Colonic mucosa (tissue), 4 donors: Measurements from ENCODE around the gene POLR3B. TPM values are rescaled to one million over a fixed set of nuclear protein-coding genes. Genes with fewer than 3 reads are reported as not detected.
"Not testable (repeated sequence)": the region's sequence is repeated elsewhere in the genome, so short reads cannot be mapped to it uniquely, and the experiment has no call there.

Experiments used
- DNase-seq: peaks from one replicate; pipeline ENCODE4 v3.0.0-alpha.2; 2020
- H3K27ac ChIP-seq: fragments of 200-600 bp; one replicate; pipeline ENCODE4 v1.8.0; 2021
- H3K27me3 ChIP-seq: fragments of 200-600 bp; one replicate; pipeline ENCODE4 v1.8.0; 2021
- H3K36me3 ChIP-seq: fragments of 200-600 bp; one replicate; pipeline ENCODE4 v1.8.0; 2021
- H3K4me1 ChIP-seq: fragments of 200-600 bp; one replicate; pipeline ENCODE4 v1.8.0; 2021; ENCODE audit warnings: mild to moderate bottlenecking
- H3K4me3 ChIP-seq: fragments of 200-600 bp; one replicate; pipeline ENCODE4 v1.8.0; 2021
- H3K9ac ChIP-seq, 2 donors: one replicate each; pipeline ENCODE4 v1.7.0; 2013; ENCODE audit warnings: control low read depth in 2 of 2, low read depth in 2 of 2, low read length in 2 of 2
- H3K9me3 ChIP-seq: fragments of 200-600 bp; one replicate; pipeline ENCODE4 v1.8.0; 2021
- intact Hi-C: fragments of 100-400 bp; cut with DNase I; formaldehyde crosslinking; loops from one replicate; pipeline ENCODE4 v1.14.1; 2022
- total RNA-seq, 2 donors: library from RNA; stranded (reverse); fragmentation: NEBNext Ultra II Directional in 1 of 2; extraction: Animal tissue kit (Norgen Biotek cat#: 25700) in 1 of 2; gene quantifications; one replicate each; pipeline ENCODE4 v1.2.1, GENCODE V29; 2021
- TF ChIP-seq, protein P1 (sequence below): fragments of 200-600 bp; IDR thresholded peaks from one replicate; pipeline ENCODE4 v1.8.0; 2022; ENCODE audit warnings: antibody characterized with exemption, mild to moderate bottlenecking
- donor health status: healthy.
- donor health status: DM: no; HTN: no; CAD: no.
- donor health status: DM: no; HTN: no; CAD: no.

Gene POLR3B
- total RNA-seq, 2 donors from 2014 or later, result 5.7 to 10.4 TPM

DNA sequence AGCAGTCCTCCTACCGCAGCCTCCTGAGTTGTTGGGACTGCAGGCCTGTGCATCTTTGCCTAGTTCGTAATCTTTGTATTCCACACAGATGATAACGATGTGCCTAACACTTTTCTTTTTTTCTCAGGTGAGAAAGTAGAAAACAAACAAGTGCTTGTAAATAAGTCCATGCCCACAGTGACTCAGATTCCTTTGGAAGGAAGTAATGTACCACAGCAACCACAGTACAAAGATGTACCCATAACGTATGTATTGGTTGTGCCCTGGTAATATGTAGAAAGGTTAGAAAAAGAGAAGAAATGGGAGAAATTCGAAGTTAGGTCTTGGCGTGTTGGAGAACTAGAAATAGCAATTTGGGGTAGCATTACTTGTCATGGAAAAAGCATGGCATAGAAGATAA, 101.6 kb downstream of the POLR3B start:
- TF ChIP-seq, protein P1, sequence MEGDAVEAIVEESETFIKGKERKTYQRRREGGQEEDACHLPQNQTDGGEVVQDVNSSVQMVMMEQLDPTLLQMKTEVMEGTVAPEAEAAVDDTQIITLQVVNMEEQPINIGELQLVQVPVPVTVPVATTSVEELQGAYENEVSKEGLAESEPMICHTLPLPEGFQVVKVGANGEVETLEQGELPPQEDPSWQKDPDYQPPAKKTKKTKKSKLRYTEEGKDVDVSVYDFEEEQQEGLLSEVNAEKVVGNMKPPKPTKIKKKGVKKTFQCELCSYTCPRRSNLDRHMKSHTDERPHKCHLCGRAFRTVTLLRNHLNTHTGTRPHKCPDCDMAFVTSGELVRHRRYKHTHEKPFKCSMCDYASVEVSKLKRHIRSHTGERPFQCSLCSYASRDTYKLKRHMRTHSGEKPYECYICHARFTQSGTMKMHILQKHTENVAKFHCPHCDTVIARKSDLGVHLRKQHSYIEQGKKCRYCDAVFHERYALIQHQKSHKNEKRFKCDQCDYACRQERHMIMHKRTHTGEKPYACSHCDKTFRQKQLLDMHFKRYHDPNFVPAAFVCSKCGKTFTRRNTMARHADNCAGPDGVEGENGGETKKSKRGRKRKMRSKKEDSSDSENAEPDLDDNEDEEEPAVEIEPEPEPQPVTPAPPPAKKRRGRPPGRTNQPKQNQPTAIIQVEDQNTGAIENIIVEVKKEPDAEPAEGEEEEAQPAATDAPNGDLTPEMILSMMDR, result no peak
- no peak overlapping the region for H3K27ac ChIP-seq
- DNase-seq, result no peak
- no peaks in the 10 kb centered on the region for H3K36me3 ChIP-seq
- no peaks in the 10 kb centered on the region for H3K9me3 ChIP-seq
- intact Hi-C loops, result no loop called here
- no peak overlapping the region for H3K9ac ChIP-seq
- H3K4me3 ChIP-seq, result no peak overlapping the region
- H3K27me3 ChIP-seq, result no peaks in the 10 kb centered on the region
- no peaks in the 10 kb centered on the region for H3K4me1 ChIP-seq

DNA sequence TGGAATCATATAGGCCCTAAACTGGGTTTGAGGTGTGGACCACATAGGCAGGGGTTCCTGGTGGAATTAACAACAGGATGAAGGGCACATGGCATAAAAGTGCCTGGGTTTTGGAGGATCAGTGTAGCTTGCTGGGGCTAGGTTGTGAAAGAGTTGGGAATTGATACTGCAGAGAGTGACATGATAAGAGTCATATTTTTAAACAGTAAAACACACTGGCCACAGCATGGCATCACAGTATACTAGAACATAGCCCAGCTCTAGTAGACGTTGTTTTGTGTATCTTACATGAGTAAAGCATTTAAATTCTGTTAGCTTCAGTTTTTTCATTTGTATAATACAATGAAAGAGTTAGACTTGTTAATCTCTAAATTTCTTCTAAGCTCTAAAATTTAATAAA, 102.0 kb downstream of the POLR3B start:
- Histone ChIP-seq H3K27me3 (no peaks in the 10 kb centered on the region), H3K36me3 (no peaks in the 10 kb centered on the region), H3K9ac (no peak overlapping the region), H3K9me3 (no peaks in the 10 kb centered on the region), H3K27ac (no peak overlapping the region), H3K4me1 (no peaks in the 10 kb centered on the region), H3K4me3 (no peak overlapping the region)
- TF ChIP-seq, protein P1, result no peak
- intact Hi-C loops, result no loop called here
- no peak for DNase-seq

DNA sequence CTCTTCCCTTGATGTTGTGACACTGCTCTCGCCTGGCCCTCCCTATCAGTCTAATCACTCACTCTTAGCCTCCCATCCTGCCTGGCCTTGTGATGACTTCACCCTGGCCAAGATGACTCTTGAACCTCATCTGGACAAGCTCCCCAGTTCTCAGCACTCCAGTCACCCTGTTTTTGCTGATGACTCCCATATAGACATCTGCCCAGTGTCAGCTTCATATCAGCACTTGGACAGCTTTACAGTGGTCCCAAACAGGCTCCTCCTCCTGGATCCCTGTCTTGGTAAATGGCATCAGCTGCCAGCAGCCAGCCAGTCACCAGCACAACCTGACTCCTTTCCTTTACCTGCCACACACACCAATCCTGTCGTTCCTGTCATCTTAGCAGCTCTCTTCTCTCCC, 104.2 kb downstream of the POLR3B start:
- intact Hi-C loops, result no loop called here
- H3K9ac ChIP-seq, result no peak overlapping the region
- no peaks in the 10 kb centered on the region for H3K9me3 ChIP-seq
- no peak overlapping the region for H3K27ac ChIP-seq
- H3K27me3 ChIP-seq, result no peaks in the 10 kb centered on the region
- no peak overlapping the region for H3K4me3 ChIP-seq
- no peaks in the 10 kb centered on the region for H3K36me3 ChIP-seq
- TF ChIP-seq, protein P1, result no peak
- DNase-seq, result no peak
- H3K4me1 ChIP-seq, result no peaks in the 10 kb centered on the region

DNA sequence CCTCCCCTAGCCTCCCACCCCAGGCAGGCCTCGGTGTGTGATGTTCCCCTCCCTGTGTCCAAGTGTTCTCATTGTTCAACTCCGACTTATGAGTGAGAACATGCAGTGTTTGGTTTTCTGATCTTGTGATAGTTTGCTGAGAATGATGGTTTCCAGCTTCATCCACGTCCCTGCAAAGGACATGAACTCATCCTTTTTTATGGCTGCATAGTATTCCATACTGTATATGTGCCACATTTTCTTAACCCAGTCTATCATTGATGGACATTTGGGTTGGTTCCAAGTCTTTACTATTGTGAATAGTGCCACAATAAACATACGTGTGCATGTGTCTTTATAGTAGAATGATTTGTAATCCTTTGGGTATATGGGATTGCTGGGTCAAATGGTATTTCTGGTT, 108.1 kb downstream of the POLR3B start:
- H3K27ac ChIP-seq, intact Hi-C loops, DNase-seq, H3K9ac ChIP-seq, H3K27me3 ChIP-seq, H3K9me3 ChIP-seq, H3K36me3 ChIP-seq, H3K4me1 ChIP-seq, H3K4me3 ChIP-seq: not testable (repeated sequence)

DNA sequence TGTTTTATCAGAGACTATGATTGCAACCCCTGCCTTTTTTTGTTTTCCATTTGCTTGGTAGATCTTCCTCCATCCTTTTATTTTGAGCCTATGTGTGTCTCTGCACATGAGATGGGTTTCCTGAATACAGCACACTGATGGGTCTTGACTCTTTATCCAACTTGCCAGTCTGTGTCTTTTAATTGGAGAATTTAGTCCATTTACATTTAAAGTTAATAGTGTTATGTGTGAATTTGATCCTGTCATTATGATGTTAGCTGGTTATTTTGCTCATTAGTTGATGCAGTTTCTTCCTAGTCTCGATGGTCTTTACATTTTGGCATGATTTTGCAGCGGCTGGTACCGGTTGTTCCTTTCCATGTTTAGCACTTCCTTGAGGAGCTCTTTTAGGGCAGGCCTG, 118.1 kb downstream of the POLR3B start:
- not testable (repeated sequence) for DNase-seq, H3K9ac ChIP-seq

DNA sequence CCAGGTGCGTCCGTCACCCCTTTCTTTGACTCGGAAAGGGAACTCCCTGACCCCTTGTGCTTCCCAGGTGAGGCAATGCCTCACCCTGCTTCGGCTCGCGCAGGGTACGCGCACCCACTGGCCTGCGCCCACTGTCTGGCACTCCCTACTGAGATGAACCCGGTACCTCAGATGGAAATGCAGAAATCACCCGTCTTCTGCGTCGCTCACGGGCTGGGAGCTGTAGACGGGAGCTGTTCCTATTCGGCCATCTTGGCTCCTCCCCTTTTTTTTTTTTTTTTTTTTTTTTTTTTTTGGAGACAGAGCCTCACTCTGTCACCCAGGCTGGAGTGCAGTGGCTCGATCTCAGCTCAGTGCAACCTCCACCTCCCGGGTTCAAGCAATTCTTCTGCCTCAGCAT, 120.1 kb downstream of the POLR3B start:
- H3K4me1 ChIP-seq, H3K36me3 ChIP-seq, DNase-seq, H3K9me3 ChIP-seq, H3K27ac ChIP-seq, intact Hi-C loops, H3K4me3 ChIP-seq, H3K27me3 ChIP-seq, H3K9ac ChIP-seq: not testable (repeated sequence)

More for the DNA sequence above, 118.1 kb downstream of the POLR3B start:
- H3K4me3 ChIP-seq, H3K27me3 ChIP-seq, H3K27ac ChIP-seq, intact Hi-C loops, H3K36me3 ChIP-seq, H3K4me1 ChIP-seq, H3K9me3 ChIP-seq: not testable (repeated sequence)

DNA sequence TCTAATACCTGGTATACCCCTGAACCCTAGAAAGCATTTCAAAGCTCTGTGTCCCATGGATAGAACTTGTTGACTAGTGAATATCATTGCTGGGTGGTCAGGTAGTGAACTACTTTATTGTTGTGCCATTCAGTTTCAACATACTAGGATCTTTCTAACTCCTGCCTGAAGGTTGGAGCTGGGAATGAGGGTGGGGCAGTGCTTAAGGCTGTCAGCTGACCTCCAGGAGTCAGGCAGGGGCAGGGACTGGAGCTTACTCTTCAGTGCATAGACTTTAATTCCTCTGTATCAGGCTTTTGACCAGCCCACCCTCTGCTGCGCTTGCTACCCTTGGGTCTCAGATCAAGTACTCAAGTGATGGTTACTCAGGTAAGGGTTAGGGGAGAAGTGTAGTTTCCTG, 122.7 kb downstream of the POLR3B start:
- Histone ChIP-seq H3K27me3 (no peaks in the 10 kb centered on the region), H3K36me3 (no peaks in the 10 kb centered on the region), H3K4me3 (no peak overlapping the region), H3K27ac (no peak overlapping the region), H3K9ac (no peak overlapping the region), H3K9me3 (no peaks in the 10 kb centered on the region), H3K4me1 (no peaks in the 10 kb centered on the region)
- no peak for DNase-seq
- intact Hi-C loops, result no loop called here
- TF ChIP-seq, protein P1, result no peak
